Astrocyte of the hippocampus (primary cell): ENCODE data around the gene PTPN4.

Experiments
- DNase-seq: peaks from one replicate; pipeline ENCODE4 v3.0.0; 2011; ENCODE audit warnings: low read depth, low spot score

PTPN4 gene, protein sequence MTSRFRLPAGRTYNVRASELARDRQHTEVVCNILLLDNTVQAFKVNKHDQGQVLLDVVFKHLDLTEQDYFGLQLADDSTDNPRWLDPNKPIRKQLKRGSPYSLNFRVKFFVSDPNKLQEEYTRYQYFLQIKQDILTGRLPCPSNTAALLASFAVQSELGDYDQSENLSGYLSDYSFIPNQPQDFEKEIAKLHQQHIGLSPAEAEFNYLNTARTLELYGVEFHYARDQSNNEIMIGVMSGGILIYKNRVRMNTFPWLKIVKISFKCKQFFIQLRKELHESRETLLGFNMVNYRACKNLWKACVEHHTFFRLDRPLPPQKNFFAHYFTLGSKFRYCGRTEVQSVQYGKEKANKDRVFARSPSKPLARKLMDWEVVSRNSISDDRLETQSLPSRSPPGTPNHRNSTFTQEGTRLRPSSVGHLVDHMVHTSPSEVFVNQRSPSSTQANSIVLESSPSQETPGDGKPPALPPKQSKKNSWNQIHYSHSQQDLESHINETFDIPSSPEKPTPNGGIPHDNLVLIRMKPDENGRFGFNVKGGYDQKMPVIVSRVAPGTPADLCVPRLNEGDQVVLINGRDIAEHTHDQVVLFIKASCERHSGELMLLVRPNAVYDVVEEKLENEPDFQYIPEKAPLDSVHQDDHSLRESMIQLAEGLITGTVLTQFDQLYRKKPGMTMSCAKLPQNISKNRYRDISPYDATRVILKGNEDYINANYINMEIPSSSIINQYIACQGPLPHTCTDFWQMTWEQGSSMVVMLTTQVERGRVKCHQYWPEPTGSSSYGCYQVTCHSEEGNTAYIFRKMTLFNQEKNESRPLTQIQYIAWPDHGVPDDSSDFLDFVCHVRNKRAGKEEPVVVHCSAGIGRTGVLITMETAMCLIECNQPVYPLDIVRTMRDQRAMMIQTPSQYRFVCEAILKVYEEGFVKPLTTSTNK

DNA sequence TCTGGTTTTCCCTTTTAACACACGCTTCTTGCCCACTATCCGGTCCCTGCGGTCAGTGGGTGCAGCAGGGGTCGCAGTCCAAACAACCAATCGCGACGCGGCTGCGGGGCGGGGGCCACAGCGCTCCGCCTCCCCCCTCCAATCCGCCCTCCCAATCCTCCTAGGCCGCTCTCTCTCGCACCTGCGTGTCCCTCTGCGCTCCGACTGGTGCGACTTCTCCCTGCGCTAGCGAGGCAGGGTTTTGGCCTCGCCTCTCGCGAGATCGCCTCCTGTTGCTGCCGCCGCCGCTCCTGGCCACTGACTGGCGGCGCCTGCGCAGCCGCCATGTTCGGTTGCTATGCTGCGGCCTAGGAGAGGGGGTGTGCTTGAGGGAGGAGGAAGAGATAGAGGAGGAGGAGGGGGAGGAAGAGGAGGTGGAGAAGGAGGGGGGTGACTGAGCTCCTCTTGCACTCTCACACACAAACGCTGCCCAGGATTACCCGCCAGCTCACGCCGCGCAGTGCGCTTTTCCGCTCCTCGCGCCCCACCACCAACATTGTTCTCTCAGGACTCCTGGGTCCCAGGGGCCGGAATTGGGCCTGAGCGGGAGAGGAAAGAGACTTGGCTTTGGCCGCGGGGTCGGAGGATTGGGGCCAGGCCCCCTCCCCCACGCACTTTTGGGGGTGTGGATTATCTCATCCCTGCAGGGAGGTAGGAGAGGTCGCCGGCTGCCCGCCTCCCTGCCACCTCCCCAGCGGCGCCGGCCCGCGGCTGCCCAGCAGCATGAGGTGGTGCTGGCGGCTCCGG lies at the start of gene PTPN4:
PTPN4 (plus strand) TSS at position 472 of the 786 bp plus-strand sequence. CDS start 49,932 bp downstream, outside the sequence.
- DNase-seq, result peak; percentile 100

DNA sequence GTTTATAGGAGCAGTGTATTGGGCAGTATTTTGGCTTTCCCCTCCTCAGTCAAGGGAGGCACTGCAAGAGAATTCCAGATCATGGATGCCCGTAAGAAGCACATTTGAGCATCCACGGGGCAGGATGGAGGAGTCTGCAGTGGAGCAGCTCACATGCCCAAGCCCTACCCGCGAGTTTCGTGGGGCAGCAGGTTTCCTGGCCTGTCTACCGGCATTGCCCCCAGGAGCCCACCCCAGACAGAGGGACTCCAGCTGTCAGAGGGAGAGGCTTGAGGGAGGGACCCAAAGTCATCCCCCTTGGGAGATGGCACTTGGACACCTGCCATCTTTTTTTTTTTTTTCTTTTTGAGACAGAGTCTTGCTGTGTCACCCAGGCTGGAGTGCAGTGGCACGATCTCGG lies 49.4 kb upstream of the PTPN4 start:
- DNase-seq, result no peak

DNA sequence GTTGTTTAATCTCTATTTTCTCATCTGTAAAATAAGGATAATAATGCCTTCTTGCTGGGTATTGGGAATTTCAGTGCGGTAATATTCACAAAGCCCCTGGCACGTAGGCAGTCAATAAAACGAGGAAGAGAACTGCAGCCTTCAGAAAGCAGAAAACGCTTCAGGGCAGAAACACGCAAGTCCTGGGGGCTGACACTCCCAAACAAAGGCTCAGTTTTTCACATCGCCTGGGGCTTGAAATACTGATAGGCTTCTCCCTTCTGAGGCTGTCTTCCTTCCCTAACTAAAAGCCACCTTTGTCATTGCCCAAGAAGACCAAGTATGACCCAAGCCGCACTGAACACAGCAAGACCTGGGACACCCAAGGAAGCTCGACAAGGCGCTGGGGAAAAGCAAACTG lies 48.4 kb upstream of the PTPN4 start:
- DNase-seq, result no peak

DNA sequence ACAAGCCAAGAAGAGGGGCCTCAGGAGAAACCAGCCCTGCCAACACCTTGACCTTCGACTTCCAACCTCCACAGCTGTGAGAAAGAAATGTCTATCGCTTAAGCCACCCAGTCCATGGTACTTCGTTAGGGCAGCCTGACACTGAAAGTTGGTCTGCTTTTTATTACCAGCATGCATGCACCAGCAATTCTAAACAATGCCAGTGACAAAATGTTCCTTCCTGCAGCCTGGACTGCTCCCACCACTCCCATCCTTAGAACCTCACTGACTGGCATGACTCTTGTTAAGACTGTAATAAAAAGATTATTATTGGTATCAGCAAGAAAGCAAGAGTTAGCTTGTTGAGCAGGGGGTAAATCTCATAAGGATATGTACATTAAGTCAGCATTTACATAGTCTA lies 47.2 kb upstream of the PTPN4 start:
- no peak for DNase-seq

DNA sequence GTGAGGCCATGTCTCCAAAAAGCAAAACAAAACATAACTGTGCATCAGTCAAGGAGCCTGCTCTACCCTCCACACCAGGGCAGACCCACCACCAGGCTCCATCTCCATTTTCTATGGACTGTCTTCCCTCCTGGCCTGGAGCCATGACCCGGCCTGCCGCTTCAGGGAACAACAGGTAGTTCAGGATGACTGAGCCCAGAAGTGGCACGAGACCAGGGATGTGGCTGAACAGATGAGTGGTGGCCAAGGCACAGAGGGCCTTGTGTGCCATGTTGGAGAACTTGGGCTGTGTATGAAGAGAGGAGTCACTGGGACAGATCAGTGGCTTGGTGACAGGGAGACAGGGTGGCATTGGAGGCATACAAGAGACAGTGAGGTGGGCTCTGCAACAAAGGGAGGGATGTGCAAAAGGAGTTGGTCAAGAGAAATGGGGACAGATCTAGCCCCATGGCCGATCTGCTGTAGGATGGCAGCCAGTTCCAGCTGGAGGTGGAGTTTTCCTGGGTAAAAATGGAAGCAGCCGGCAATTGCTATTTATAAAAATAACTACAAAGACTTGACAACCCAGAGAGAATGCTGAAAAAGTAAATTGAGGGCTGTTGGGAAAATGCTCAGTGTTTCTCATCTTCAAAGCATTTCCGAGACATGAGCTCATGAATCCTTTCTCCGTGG lies 45.8 kb upstream of the PTPN4 start:
- DNase-seq, result peak; percentile 34

DNA sequence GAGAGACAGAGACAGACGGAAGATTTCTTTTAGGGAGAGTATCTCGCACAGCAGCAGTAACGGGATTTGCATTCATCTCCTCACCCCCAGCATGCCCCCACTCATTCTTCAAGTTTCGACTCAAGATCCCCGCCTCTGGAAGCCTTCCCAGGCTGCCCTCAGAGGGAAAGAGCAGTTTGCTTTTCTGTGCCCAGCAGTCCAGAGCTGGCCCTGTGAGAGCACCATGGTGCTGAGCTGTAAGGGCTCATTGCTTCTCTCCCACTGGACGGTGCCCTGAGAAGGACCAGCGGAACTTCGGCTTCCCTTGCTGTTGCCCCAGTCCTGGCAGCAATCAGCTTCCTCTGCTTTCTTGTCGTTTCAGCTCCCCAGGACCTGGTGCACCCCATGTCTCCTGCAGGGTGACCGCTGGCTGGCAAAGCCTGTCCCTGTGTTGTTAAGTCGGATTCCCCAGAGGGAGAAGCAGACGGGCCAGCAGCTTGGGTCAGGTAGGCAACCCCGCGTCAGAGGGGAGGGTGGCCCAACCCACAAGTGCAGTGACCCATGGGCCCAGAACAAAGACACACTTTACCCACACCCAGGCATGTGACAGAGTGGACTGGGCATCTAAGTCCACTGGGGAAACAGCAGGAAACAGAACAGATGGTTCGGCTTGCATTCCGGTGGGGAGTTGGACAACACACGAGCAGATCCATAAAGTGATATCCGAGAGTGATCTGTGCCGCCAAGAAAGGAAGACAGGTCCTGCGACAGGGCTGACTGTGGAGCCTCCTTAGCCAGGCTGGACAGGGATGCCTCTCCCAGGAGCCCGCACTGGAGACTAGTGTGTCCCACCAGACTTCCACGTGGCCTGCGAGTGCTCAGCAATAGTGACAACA lies 44.1 kb upstream of the PTPN4 start:
- no peak for DNase-seq

DNA sequence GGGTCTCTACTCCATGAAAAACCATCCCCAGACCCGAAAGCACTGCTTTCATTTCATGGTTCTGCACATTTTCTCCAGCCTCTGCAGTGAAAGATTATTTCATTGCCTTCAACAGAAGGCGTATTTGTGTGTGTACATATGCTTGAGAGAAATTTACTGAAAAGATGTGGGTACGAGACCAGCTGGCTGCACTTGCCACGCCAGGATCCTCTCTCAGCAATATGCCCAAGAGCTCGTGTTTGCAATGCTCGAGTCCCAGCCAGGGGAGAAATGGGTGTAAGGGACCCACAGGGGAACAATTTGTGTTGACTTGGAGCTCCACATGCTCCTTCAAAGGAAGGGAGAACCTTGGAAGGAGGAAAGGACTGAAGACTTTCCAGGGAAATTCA lies 43.4 kb upstream of the PTPN4 start:
- DNase-seq, result no peak

DNA sequence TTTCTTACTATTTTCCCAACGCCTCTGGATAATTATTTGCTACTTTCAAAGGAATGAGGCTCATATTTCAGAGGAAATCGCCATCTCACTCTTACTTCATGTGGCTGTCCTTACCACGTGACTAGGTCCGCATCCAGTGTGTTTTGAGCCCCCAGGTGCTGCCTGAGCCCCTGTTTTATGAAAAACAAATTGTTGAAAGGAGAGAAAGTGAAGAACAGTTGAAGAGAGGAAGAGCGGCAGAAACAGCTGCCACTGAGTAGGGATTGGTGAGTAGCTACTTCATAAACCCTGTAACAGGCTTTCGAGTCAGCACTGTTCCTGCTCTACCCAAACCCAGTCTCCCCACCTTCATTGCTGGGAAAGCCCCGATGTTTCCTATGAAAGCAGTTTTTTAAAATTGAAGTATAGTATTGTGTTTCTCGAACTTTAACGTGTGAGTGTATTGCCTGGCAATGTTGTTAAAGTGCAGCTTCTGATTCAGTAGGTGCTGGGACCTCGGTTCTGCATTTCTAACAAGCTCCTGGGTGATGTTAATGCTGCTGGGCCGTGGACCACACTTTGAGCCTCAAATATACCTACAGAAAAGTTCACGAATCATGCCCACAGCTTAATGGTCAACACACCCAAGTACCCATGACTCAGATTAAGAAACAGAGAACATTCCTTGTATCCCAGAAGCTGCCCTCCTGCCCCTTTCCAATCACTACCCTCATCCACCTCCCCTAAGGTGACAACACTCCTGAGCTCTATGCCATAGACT lies 41.0 kb upstream of the PTPN4 start:
- DNase-seq, result no peak

DNA sequence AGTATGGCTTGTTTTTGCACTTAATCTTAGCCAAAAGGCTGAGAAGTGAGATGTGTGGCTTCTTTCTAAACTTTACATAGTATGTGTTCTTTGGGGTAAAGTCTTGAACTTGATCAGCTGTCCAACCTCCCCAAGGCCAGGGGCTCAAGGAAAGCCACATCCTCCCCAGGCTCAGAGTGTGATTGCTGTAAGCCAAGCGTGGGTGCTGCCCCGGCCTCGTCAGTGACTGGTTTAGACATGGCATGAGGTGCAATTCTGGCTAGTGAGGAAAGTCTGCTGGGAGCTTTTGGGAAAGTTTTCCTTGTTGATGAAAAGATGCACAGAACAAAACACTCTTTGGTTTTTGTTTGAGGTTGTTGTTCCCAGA lies 40.5 kb upstream of the PTPN4 start:
- no peak for DNase-seq

DNA sequence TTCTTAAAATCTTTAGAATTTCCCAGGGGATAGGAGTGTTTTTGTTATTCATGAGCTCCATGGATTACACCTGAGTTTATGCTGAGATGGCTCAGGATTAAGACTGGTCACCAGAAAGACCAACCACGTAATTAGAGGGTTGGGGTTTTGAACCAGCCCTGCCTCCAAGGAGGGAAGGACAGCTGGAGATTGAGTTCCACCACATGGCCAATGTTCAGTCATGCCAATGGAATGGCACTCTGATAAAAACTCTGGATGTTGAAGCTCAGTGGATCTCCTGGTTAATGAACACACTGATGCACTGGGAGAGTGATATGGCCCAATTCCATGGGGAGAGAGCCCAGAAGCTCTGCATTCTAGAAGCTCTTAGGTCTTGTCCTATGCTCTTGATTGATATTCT lies 38.7 kb upstream of the PTPN4 start:
- no peak for DNase-seq

DNA sequence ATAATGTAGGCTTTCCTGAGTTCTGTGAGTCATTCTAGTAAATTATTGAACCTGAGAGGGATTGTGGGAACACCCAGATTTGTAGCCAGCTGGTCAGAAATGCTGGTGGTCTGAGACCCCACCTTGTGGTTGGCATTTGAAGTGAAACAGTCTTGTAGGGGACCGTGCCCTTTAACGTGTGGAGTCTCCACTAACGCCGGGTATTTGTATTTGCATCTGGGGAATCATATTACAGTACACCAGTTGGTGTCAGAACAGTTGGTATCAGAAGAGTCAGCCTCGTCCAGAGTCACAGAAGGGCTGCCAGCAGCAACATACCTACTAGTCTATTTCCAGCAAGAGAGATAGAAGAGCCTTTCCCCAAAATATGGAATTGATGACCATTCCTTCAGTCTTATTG lies 38.3 kb upstream of the PTPN4 start:
- DNase-seq, result no peak

DNA sequence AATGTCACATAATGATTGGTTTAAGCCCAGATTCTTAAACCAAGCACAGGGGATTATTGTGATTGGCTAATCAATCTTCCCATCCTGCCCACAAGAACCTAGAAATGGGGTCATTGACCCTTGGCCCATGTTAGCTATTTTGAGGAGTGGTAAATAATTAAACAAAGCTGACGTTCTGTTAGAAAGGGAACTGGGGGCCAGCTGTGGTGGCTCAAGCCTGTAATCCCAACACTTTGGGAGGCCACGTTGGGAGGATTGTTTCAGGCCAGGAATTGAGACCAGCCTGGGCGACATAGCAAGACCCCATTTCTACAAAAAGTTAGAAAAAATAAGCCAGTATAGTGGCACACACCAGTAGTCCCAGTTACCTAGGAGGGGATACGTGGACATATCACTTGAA lies 37.8 kb upstream of the PTPN4 start:
- DNase-seq, result no peak

DNA sequence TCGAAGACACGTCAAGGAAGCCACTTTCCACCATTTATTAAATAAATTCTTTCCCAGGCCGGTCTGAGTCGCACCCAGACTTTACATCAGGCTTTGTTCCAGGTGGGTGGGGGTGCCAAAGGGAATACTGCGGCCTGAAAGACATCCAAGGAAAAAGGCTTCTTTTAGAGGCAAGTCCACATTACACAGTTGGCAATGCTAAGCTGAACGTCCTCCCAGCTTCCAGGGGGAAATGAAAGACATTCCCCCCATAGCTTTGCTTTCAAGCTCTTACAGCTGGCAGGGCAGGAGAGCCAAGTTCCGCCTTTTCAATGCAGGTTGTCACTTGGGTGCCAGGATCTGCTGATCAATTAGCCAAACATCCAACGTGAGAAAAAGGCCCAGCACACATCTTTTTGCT lies 36.5 kb upstream of the PTPN4 start:
- DNase-seq, result peak; percentile 77

DNA sequence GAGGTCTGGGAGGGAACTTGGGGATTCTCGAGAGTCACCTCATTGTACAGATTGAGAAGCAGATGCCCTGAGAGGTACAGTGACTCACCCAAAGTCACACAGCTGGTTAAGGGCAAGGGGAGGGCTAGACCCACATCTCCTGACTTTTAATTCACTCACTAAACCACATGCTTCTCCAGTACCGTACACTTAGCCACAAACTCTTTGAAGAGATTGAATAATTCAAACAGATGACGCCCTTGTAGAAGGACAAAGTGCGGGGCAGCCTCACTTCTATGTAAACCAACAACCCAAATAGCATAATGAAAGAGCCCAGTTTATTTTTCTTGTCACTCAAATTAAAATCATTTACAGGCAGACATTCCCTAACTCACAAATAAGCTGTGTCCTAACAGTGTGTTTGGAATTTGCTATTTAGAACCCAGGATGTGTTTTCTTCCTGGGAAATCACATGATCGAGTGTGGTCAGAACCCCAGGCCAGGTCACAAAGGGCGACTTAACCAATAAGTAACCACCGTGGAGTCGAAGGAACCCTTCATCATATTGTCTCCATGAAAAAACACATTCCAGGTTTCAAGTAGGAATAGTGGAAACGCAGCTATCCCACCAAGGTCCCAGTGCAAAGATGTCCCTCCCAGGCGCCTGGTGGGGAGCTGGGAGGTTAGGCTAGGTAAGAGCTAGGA lies 35.8 kb upstream of the PTPN4 start:
- DNase-seq, result peak; percentile 85

DNA sequence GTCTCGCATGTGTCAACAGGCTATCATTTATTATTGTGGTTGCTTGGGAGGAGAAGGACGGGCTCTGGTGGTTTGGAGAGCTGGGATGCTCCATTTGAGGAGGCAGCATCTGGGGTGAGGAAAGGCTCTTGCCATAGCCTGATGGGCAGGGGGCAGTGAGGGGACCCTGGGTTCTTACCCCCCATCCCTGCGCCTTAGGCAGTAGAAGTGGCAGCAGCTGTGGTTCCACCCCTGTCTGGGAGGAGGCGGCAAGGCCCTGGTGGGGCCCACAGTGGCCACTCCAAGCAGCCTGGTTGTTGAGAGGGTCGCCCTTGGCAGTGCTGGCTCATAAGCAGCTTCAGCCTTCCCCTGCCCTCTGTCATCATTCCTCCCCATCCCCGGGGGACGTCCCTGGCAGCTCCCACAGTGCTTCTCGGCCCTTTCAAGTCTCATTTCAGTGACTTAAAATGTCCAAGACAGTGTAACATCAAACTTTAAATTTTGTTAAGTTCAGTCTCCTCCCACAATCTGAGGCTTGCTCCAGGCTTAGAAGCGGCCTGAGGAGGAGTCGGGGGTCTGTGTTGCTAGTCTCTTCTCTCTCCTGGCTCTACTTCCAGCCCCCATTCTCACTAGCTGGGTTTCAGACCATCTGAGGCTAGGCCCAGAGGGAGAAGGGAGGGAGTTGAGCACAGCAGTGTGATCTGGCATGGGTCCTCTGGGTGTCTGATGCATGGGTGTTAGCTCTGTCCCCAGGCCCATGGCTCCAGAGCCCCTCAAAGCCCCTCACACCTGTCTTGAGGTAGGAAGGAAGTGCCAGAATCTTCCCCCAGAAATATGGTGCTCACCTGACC lies 34.9 kb upstream of the PTPN4 start:
- no peak for DNase-seq

DNA sequence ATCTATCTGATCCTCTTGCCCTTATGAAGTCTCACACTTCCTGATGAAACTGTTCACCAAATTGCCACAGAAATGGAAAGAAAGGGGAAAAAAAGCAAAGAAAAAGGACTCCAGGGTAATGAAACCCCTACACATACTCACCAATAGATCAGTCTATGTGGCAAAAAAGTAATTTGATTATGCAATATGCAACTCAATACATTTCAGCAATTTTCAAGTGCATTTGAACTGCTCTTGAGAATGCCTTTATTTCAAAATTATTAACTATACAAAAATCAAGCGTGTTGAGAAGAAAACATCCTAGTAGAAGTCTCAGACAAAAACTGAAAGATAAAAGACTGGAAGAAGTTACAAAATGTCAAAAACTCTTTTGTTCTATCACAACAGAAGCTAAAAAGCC lies 32.2 kb upstream of the PTPN4 start:
- no peak for DNase-seq

DNA sequence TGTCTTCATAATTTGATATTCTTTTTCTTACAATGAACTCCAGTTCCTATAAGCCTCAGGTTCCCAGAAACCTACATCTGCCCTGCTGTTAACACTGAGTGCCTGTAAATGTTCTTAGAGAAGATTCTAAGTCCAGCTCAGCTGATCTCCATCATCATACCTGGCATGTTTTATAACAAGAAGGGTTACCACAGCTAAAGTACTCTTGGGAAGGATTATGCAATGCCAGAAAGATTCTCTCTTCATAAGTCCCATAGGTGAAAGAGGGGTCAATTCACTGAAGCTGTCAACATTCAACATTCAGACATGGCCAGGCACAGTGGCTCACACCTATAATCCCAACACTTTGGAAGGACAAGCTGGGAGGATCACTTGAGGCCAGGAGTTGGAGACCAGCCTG lies 31.3 kb upstream of the PTPN4 start:
- no peak for DNase-seq

DNA sequence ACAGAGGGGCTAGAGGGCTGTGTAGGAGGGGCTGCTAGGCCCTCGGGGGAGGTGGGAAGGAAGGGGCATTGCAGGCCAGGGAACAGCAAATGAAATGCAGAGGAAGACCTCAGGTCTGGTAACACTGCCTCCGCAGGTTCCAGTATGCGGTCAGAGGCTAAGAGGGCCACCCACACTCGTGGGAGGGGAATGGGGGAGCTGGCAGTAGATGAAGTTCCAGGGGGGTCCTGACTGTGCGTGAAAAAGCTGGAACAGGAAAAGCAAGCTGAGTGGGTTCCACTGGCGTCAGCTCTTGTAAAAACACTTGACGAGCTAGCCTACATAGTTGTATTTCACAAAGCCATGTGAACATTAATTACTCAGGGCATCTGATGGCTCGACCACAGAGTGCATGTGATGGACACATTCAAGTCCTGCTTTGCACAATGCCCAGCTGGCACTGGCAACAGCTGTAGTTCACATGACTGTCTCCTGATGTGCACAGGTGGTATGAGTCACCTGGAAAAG lies 29.0 kb upstream of the PTPN4 start:
- DNase-seq, result peak; percentile 19
